ENCODE data around the gene ZNF618.

DNA sequence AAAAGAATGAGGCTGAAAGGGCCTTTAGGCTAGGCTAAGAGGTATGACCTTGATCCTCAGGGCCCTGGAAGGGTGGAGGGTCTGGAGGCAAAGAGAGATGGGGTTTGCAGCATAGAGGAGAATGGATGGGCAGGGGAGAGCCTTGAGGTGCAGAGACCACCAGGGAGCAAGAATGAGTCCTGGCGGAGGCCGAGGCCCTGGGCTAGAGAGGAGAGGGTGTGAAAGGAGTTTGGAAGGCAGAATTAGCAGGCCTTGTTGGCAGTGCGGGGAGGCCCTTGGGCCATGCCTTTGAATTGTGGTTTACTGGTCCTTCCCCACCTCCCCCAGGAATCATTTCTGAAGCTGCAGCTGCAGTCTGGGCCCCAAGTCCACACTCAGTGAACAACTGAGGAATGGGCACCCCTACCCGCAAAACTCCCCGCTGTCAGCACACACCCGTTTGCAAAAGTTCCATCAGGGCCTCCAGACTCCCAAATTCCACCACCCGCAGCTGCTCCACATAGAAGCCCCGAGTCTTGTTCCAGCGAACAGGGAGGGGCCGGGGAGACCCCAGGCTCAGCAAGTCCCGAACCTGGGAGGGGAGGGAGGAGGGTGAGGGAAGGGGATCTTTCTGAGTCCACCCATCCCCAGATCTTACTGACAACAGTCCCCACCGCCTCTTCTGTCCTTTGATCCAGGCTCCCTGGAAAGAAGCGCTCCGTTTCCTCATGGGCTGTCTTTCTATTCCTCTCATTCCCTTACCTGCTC, 220.9 kb downstream of the ZNF618 start:
- TF ChIP-seq POLR2AphosphoS5 (IDR thresholded peaks at IDR 0.05; ENCODE audit: low read depth, low read length) (no peak), TAF1 (IDR thresholded peaks at IDR 0.05; ENCODE audit: borderline replicate concordance, low read depth, low read length) (no peak), YY1 (IDR thresholded peaks at IDR 0.05; ENCODE audit: low read depth) (no peak), USF1 (IDR thresholded peaks at IDR 0.05; ENCODE audit: borderline replicate concordance, low read depth) (no peak), GABPA (IDR thresholded peaks at IDR 0.05; ENCODE audit: low read depth) (no peak), MEF2A (IDR thresholded peaks at IDR 0.05; ENCODE audit: borderline replicate concordance, low read depth) (no peak), EZH2phosphoT487 (IDR thresholded peaks at IDR 0.05; ENCODE audit: borderline replicate concordance, low read depth) (no peak), EP300 (IDR thresholded peaks at IDR 0.05; ENCODE audit: borderline replicate concordance in 1 of 2, low read depth in 1 of 2, low read length in 1 of 2) (no peak), MXI1 (IDR thresholded peaks at IDR 0.05; ENCODE audit: low read depth, low read length) (no peak), NRF1 (IDR thresholded peaks at IDR 0.05; ENCODE audit: low read depth, low read length) (no peak), MAX (IDR thresholded peaks at IDR 0.05; ENCODE audit: low read depth) (no peak)
- TF ChIP-seq, protein P1, sequence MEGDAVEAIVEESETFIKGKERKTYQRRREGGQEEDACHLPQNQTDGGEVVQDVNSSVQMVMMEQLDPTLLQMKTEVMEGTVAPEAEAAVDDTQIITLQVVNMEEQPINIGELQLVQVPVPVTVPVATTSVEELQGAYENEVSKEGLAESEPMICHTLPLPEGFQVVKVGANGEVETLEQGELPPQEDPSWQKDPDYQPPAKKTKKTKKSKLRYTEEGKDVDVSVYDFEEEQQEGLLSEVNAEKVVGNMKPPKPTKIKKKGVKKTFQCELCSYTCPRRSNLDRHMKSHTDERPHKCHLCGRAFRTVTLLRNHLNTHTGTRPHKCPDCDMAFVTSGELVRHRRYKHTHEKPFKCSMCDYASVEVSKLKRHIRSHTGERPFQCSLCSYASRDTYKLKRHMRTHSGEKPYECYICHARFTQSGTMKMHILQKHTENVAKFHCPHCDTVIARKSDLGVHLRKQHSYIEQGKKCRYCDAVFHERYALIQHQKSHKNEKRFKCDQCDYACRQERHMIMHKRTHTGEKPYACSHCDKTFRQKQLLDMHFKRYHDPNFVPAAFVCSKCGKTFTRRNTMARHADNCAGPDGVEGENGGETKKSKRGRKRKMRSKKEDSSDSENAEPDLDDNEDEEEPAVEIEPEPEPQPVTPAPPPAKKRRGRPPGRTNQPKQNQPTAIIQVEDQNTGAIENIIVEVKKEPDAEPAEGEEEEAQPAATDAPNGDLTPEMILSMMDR (IDR thresholded peaks at IDR 0.05) = no peak
